ENCODE measurements around the gene IGFBP4.
A peak's percentile ranks its signal among the peaks of the same experiment; 100 is the strongest.

IGFBP4 gene

GRCh38 chr17:40490289-40490853 lies 47.1 kb downstream of the IGFBP4 start:
- peak; percentile 69 for DNase-seq (ENCODE audit: low spot score)

DNA sequence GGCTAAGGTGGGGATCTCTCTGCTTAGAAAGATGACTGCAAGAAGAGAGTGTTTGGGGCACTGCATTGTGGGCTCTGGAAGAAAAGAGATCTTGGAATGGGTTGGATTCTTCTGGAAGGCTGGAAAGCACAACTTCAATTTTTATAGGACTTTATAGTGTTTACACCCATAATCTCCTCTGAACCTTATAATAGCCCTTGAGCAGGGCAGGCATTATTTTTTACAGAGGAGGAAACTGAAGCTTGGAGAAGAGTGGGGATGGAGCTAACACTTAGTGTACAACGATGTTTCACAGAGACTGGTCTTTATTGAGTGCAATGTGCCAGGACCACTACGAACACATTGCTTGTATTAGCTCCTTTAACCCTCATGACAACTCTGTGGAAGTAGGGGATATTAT lies 47.7 kb downstream of the IGFBP4 start:
- DNase-seq (ENCODE audit: low spot score), result no peak

- DNase-seq (ENCODE audit: low spot score), result no peak
Observed at GRCh38 chr17:40491486-40491885, 48.2 kb downstream of the IGFBP4 start.

DNA sequence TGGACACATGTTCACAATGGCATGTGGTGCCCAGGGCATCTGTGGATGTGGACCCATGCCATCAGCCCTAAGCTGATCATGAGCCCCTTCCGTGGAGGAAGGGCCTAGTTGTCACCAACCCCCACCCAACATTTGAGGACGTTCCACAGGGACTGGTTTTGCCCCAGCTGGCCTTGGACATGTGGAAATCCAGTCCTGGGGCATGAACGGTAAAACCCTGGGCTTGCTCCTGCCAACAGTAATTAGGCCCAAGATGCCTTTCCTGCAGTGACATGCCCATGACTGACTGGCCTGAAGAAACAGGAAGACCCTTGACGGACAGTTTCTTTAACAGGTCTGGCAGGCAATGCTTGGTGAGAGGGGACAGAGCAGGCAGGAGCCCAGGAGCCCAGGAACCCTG lies 50.4 kb downstream of the IGFBP4 start:
- no peak for DNase-seq (ENCODE audit: low spot score)

DNA sequence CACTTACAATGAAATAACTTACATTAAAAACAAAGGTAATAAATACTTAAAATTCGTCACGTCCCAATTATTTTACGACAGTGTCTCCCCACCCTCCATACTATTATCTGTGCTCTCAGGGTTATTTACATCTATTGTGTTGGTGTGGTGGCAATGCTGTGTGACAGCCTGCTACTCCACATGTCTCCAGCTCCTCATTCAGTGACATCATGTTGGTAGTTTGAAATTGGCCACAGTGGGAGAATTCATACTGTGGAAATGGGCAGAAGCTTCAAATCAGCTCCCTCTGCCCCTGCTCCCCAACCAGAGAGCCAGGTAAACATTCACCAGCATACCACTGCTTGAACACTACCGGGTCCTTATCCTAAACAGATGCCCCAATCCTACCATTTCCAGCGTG lies 51.9 kb downstream of the IGFBP4 start:
- DNase-seq (ENCODE audit: low spot score), result no peak

GRCh38 chr17:40496170-40496569 lies 52.9 kb downstream of the IGFBP4 start:
- no peak for DNase-seq (ENCODE audit: low spot score)

DNA sequence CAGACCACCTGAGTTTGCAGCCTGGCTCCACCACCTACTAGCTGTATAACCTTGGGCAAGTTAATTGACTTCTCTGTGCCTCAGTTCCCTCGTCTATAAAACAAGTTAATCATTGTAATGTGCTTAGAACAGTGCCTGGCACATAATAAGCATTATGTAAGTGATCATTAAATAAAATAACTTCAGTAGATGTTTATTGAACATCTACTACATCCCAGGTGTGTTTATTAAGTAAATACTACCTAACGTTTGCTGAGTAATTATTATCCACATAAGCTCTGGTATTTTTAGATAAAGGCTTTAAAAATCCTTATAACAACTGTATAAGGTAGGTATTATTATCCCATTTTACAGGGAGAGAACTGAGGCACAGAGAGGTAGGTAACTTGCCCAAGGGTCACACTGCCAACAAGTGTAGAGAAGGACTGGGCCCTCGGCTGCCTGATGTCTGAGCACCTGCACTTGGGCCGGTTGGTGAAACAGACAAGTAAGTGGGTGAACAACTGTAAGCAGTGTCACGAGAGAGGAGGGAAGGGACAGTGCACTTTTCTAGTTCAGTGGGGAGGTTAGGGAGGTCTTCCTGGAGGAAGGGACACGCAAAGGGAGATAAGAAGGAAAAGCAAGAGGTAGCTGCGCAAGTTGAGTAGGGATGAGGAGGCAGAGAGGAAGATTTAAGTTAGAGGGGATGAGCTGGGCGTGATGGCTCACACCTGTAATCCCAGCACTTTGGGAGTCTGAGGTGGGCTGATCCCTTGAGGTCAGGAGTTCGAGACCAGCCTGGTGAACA lies 53.6 kb downstream of the IGFBP4 start:
- no peak for DNase-seq (ENCODE audit: low spot score)

DNA sequence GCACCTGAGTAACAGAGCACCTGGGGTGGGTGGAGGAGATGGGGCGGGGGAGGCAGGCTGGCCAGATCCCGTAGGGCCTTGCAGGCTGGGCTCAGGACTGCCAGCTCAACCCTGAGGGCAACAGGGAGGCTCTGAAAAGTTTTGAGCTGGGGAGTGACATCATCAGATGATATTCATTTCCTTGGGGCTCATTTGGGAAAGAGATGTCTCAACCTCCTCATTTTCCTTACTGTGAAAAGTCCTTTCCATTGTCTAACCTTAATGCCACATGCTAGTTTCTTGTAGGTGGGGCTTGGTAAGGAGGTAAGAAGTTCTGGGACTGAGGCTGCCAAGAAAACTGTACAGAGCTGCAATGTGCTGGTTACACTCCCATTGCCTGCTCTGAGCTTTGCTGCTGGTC lies 54.4 kb downstream of the IGFBP4 start:
- peak; percentile 36 for DNase-seq (ENCODE audit: low spot score)

DNA sequence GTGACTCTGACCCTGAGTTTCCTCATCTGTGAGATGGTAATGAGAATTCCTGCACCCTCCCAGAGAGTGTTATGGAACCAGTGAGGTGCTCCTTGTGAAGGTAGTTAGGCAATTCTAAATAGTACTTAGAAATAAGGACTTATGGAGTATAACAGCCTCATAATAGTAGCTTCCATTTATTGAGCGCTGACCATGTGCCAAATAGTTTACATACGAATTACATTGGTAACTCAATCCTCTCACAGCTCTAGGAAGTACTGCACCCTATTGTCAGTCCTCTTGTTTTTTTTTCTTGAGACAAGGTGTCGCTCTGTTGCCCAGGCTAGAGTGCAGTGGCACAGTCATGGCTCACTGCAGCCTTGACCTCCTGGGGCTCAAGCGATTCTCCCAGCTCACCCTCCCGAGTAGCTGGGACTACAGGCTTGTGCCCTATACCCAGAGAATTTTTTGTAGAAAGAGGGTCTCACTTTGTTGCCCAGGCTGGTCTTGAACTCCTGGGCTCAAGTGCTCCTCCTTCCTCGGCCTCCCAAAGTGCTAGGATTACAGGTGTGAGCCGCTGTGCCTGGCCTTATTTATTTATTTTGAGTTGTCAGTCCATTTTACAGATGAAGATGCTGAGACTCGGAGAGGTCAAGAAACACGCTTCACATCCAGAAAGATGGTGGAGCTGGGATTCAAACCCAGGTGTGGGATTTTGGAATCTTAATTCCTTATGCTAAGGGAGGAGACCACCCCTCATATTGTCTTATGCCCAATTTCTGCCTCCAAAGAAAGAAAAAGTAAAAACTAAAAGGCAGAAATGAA lies 55.2 kb downstream of the IGFBP4 start:
- DNase-seq (ENCODE audit: low spot score), result no peak

GRCh38 chr17:40499551-40500189 lies 56.4 kb downstream of the IGFBP4 start:
- peak; percentile 76 for DNase-seq (ENCODE audit: low spot score)

DNA sequence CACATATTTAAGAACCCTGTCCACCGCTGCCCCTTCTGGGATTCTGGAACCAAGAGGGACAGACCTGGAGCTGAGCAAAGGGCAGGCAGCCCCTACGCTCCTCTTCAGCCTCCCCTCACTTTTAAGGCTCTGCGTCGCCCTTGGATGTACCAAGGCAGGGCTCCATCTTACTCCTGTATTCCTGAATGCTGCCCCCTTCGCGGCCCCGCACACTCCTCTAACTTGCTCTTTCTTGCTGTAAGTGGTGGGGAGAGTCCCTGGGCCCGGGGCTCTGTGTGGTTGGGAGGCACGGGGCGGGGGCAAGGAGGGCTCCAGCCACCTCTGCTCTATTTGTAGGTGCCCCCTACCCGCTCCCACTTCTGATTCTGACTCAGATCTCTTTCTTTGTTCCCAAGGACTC lies 56.9 kb downstream of the IGFBP4 start:
- no peak for DNase-seq (ENCODE audit: low spot score)

- no peak for DNase-seq (ENCODE audit: low spot score)
Observed at GRCh38 chr17:40500709-40501108, 57.5 kb downstream of the IGFBP4 start.

DNA sequence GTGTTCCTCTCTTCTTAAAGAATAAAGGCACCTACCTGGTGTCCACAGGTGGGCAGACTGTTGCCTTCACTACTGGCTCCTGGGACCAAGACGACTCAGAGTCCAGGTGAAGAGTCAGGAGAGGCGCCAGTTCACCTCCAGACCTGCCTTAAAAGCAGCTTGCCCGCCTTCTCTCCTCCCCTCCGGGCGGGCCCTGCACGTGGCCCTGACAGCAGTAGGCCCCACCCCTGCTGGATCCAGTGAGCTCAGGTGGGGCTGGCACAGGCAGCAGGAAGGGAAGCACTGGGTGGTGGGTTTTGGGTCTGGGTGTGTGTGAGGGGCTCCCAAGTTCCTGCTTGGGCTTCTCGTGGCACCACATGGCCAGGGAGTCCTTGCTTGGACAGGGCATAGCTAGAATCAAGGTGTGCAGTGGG lies 58.3 kb downstream of the IGFBP4 start, which contains the start of gene TNS4:
TSS of gene TNS4 (minus strand) at position 125 of the 413 bp plus-strand sequence. CDS start 5,198 bp downstream, outside the sequence.
- DNase-seq (ENCODE audit: low spot score), result no peak

GRCh38 chr17:40502716-40503115 lies 59.5 kb downstream of the IGFBP4 start:
- no peak for DNase-seq (ENCODE audit: low spot score)

DNA sequence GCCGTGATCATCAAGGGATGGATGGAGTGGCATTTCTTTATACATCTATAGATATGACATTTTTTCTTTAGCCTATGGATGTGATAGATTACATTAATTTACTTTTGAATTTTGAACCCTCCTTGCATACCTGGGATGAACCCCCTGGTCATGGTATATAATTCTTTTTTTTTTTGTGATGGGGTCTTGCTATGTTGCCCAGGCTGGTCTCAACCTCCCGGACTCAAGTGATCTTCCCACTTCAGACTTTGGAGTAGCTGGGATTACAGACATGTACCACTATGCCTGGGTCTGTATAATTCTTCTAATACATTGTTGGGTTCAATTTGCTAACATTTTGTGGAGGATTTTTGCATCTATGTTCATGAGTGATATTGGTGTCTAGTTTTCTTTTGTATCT lies 59.9 kb downstream of the IGFBP4 start:
- DNase-seq (ENCODE audit: low spot score), result no peak

DNA sequence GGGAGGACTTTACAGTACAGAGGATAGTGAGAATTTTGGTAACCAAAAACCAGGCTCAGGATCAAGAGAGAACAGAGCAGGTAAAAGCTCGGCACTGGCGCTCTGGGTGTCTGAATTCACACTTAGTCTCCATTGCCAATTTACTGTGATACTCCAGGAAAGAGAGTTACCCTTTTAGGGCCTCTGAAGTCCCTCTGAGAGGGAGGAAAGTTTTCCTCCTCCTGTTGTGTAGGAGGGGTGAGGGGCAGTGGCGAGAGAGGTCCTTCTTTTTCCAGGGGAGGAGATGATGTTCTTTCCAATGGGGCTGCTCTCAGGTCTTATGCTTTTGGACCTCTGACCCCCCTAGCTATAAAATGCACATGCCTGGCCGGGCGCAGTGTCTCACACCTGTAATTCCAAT lies 63.5 kb downstream of the IGFBP4 start:
- no peak for DNase-seq (ENCODE audit: low spot score)

Data from AG08396 (cell line).